Activated effector memory CD4-positive, alpha-beta T cell treated with Interleukin-2 at 50 U/mL for 16 hours (primary cell): Measurements from ENCODE around the gene TSPAN13.

Source experiments
- DNase-seq: peaks from one replicate; pipeline ENCODE4 v3.0.0-alpha.2; 2020

The TSPAN13 gene

DNA sequence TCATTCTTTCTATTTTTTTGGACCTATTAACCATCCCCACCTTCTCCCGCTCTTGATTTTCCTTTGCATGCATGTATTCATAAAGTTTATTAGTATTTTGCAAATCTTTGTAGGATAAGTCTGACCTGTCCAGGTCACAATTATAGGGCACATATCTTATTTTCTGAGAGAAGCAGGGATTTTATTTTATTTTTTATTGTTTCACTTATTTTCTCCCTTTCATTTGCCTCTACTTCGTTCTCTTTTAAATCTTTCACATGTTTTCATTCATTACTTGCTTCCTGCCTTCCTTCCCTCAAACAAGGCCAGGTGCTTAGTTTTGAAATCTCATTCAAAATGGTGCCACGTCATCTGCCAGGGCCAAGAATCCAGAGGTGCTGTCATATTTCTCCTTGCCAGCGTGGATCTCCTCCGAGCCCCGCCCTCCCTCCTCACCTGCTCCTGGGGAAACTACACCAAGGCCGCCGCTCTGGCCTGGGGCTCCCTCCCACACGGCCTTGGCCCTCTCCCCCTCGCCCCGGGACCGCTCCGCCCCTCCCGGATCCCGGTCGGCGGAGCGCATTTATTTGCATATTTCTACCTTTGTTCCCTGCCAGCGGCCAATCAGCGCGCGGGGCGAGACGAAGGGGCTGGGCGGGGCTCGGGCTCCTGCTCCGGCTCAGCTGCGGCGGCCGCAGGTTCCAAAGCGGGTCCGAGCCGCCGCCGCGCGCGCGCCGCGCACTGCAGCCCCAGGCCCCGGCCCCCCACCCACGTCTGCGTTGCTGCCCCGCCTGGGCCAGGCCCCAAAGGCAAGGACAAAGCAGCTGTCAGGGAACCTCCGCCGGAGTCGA lies at the start of gene TSPAN13:
TSS of gene TSPAN13 (plus strand) at position 654 of the 830 bp plus-strand sequence. CDS start 213 bp downstream, outside the sequence.
- DNase-seq: peak; percentile 25

DNA sequence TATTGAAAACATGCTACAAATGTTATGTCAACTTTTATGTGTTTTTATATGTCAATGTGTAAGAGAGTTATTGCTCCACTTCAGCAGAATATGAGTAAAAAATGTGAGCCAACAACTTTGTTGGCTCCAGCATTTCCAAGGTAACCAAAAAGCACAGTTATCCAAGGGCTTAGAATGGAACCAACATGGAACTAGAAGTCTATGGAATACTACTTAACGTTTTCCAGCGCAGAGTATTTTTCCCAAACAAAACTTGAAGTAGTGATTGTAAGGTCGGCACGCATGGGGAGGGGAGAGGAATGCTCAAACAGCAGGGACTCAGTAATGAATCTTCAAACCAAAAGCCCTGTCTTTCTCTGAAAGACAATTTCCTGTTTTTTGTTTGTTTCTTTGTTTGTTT lies 45.0 kb upstream of the TSPAN13 start:
- no peak for DNase-seq

DNA sequence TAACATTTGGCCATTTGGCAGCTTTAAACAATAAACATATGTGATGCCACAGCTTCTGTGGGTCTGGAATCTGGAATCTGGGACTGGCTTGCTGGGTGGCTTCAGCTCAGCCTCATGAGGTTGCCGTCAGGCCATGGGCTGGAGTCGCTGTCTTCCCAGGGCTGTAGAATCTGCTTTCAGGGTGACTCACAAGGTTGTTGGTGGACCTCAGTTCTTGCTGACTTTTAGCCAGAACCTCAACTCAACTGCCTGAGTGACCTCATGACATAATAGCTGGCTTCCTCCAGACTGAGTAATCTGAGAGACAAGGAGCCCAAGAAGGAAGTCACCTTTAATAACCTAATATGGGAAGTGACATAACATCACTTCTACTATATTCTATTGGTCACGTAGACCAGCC lies 44.6 kb upstream of the TSPAN13 start:
- no peak for DNase-seq

DNA sequence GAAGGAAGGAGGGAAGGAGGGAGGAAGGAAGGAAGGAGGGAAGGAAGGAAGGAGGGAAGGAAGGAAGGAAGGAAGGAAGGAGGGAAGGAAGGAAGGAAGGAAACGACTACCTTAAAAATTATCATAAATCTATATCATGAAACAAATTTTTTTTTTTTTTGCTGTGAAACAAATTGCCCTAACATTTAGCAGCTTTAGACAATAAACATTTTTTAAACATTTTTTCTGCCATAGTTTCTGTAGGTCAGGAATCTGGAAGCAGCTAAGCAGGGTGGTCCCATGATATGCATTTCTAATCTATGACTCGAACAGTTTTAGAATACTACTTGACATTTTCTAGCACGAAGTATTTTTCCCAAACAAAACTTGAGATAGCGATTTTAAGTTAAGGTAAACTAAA lies 42.9 kb upstream of the TSPAN13 start:
- DNase-seq: no peak

DNA sequence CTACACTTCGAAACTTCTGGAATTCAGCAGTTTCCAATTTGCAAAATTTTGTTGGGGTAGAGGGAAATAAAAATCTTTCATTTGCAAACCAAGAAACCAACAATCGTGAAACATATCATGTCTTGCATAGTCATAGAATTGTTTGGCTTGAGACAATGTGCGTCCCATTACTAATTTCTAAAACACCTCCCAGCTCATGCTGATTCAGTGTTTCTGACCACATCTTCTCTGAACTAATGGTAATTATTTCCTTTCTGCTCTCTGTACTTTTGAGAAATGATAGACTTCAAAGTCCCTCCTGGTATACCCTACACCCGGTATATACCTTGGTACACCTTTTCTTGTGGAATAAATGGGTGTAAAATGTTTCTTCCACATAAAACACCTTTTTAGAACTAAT lies 41.8 kb upstream of the TSPAN13 start:
- no peak for DNase-seq

DNA sequence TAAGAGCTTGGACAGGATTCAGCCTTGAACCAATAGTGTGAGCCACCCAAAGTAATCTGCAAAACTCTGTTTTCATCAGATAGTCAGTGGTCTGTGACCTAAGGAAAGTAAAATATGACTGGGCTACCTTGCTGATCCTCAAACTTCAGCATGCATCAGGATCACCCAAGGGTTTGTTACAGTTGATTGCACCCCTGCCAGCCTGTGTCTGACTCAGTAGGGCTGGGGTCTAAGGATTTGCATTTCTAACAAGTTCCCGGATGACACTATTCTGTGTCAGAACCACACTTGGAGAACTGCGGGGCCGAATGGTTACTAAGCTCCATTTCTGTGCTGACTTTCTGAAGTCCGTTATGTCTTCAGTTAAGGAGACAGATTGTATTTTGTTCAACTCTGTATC lies 40.6 kb upstream of the TSPAN13 start:
- DNase-seq: no peak

DNA sequence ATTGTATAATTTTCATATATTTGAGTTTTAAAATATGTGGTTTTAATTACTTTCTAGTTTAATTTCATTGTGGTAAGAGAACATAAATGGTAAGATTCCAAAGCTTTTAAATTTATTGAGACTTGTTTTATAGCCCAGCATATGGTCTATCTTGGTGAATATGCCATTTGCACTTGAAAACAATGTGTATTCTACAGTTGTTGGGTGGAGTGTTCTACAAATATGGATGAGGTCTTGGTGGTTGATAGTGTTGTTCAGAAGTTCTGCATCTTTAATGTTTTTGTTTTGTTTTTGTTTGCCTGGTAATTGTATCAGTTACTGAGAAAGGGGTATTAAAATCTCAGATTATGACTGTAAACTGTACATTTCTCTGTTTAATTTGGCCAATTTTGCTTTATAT lies 37.6 kb upstream of the TSPAN13 start:
- no peak for DNase-seq

DNA sequence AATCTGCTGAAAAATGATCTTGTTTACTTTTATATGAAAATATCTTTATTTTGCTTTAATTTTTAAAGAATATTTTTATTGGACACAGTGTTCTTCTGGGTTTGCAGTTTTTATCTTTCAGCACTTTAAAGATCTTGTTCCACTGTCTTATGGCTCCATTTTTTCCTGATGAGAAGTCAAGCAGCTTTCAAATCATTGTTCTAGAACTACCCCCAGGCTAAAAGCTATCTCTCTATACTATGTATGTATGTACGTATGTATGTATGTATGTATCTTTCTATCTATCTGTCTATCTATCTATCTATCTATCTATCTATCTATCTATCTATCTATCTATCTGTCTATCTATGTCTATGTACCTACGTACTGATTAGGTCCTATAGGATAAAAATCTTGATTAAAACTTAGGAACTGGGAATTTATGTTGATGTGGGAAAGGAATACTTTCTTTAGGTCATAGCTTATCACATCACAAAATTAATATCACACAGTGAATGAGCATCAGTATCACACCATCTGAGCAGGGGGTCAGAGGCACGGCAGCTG lies 35.4 kb upstream of the TSPAN13 start:
- no peak for DNase-seq

DNA sequence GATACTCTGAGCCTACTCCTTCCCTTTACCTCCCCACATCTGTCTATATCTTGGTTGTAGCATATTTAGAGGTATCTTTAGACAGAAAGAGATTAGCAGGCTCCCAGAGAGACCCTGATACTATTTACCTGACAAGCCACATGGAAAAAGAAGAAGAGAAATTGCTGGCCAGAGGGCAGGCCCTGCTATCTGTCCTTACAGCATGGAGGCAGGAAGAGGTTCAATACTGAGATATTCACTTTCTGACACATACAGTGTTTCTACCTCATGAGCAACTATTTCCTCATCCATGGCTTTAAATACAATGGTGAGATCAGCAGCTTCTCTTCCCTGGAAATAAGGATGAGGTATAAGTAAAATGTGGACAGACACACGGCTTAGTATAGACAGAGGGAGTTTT lies 33.9 kb upstream of the TSPAN13 start:
- DNase-seq: no peak

DNA sequence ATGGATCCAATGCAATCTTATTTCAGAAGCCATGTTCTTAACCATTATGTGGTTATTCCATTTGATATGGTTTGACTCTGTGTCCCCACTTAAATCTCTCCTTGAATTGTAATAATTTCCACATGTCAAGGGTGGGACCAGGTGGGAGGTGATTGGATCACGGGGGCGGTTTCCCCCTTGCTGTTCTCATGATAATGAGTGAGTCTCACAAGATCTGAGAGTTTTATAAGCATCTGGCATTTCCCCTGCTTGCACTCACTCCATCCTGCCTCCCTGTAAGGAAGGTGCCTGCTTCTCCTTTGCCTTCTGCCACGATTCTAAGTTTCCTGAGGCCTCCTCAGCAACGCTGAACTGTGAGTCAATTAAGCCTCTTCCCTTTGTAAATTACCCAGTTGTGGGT lies 32.0 kb upstream of the TSPAN13 start:
- no peak for DNase-seq

DNA sequence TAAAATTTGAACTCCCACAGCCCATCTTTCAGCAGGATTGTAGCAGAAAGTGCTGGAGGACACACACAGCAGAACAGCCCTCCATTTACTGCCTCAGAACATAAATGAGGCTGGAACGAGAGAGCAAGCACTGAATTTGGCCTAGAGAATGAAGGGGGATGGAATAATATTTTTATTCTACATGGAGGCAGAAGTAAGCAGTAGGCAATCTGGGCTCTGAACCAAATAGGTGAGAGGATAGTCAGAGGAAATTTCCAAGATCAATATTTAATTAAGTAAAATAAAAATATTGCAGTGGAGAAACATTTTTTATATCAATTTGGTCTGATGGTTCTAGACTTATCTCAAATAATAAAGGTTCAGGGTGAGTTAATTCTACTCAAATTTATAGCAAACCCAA lies 29.2 kb upstream of the TSPAN13 start:
- DNase-seq: no peak

DNA sequence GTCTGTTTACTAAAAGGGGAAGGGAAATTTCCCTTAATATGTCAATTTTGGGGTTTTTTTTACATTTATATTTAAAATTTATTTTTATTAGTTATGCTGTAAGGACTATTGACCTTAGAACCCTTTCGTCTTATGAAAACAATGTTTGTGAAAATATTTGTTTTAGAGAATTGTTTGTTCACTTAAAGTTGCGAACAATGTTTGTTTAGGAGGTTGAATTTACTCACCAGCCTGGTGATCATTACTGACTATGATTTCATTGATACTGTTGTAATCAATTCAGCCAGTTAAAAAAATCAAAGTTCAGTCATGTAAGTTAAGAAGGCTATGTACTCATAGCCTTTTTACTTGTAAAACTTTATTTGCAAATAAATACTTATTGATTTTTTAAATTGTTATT lies 27.4 kb upstream of the TSPAN13 start:
- no peak for DNase-seq

DNA sequence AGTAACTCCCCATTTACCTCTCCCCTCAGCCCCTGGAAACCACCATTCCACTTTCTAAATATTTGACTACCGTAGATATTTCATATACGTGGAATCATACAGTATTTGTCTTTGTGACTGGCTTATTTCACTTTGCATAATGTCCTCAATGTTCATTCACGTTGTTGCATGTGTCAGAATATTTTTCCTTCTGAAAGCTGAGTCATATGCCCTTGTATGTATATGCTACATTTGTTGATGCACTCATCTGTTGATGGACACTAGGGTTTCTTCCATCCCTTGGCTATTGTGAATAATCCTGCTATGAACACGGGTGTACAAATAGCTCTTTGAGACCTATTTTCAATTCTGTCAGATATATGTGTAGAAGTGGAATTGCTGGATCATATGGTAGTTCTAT lies 25.8 kb upstream of the TSPAN13 start:
- DNase-seq: no peak

DNA sequence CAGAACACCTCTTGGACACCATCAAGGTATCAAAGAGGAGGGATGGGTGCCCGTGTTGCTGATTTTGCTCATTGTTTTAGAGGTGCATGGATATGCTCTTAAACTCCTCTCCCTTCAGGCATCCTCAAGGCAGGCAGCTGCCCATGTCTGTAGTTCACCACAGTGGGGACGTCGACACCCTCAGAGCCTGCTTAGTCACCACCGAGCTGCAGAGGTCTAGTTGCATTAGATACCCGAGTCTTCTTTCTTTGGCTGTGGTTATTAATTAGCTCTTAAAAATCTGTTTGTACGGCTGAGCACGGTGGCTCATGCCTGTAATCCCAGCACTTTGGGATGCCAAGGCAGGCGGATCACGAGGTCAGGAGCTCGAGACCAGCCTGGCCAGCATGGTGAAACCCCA lies 24.7 kb upstream of the TSPAN13 start:
- DNase-seq: no peak

DNA sequence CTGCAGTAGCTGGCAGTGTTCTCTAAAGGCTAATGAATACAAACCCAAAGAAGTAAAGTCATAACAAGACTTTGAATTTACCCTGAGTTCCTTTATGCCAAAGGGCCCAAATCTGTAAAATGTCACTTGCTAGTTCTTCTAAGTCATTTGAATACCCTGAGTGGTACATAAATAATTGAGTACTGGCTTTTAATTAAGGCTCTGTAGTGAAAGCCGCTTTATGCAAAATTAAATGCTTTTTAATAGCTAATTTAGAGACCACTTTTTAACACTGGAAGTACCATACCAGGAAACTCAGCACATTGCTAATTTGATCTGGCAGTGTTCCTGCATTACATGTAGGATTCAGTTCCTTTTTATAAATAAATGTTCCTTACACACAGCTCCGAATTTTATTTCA lies 24.0 kb upstream of the TSPAN13 start:
- no peak for DNase-seq

DNA sequence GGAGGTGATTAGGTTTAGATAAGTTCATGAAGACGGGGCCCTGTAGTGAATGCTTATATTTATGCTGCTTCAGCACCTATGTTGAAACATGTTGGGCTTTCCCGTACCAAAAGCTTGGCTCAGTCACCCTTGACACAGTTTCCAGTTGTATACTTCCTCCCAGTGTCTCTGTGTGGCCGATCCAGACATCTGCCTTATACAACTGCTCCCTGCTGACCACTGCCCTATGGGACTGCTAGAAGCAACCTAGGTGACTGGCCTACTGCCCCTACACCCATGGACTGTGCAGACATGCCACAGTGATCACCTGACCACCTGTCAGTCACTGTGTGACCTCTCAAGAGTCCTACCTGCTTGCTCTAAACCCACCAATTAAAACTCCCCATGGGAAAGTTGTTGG lies 22.6 kb upstream of the TSPAN13 start:
- no peak for DNase-seq

DNA sequence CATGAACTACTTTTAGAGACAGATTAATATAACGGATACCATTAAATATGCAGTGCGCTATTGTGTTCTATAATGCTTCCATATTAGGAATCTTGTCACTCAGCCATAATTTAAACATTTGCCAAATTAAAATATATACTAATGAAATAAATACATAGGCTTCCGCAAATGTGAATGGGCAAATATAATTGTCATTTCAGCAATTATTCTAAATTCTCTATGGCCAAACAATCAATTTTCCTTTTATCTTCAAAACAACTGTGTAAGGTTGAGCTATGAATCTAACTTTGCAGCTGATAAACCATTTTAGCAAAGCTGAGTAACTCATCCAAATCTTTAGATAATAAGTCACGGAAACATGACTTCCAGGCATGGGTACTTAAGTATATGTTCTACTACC lies 20.7 kb upstream of the TSPAN13 start:
- DNase-seq: no peak

DNA sequence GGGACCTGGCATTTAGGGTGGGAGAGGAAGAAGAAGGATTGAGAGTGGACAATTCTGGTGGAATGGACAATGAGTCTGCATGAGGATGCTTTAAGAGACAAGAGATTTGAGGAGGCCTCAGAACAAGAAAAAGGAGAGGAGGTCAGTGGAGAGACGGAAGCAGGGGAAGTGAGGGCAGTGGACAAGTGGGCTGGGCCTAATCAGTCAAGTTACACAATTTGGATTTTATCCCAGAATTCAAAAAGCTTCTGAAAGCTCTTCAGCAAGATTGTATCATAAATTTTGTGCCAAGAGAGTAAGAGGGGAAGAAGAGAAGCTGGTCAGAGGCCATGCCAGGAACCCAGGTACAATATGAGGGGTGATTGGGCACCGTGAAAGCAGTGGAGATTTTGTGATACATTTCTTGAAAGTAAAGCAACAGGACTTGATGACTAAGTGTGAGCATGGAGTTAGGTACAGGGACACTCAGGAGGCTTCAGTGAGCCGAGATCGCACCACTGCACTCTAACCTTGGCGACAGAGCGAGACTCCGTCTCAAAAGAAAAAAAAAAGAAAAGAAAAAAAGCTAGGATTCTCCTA lies 19.3 kb upstream of the TSPAN13 start:
- no peak for DNase-seq

DNA sequence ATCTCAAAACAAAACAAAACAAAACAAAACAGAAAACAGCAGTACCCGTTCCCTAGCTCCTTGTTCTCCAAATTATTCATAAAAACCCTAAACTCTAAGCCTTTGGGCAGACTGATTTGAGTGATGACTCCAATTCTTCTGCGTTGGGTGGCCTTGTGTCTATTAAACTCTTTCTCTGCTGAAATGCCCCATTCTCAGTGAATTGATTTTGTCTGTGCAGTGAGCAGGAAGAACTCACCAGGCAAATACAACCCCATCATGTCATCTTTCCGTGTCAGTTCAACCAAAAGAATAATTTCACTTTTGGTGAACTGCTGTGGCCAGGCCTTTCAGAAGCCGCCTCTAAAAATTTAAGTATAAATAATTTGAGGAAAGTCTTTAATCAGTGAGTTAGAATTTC lies 18.5 kb upstream of the TSPAN13 start:
- DNase-seq: no peak

DNA sequence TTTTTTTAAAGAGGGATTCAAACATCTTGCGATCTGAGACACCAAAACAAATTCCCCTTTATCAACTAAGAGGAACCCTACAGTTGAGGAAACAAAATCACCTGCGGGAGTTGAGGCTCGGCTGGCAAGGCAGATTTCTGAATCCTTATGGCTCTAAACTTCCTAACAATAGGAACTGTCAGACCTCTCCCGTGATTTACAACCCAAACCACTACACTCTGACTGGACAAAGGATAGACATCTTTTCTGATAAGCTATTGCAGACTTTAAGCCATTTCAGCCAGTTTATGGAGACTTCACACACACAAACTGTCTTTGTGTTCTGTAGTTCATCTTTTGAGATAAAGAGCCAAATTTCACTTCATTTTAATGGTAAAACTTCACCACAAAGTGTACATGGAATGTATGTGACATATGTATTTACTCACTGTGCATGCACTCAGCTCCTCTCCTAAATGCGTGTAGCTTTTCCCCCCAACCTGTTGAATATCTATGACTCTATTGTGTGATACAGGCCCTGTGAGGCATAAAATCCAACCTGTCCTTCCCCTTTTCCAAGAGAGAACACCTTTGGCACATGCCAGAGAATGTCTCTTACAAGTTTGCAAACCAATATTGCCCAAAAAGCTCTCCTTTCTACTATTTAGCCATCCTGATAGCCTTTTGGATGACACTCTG lies 15.4 kb upstream of the TSPAN13 start:
- no peak for DNase-seq

DNA sequence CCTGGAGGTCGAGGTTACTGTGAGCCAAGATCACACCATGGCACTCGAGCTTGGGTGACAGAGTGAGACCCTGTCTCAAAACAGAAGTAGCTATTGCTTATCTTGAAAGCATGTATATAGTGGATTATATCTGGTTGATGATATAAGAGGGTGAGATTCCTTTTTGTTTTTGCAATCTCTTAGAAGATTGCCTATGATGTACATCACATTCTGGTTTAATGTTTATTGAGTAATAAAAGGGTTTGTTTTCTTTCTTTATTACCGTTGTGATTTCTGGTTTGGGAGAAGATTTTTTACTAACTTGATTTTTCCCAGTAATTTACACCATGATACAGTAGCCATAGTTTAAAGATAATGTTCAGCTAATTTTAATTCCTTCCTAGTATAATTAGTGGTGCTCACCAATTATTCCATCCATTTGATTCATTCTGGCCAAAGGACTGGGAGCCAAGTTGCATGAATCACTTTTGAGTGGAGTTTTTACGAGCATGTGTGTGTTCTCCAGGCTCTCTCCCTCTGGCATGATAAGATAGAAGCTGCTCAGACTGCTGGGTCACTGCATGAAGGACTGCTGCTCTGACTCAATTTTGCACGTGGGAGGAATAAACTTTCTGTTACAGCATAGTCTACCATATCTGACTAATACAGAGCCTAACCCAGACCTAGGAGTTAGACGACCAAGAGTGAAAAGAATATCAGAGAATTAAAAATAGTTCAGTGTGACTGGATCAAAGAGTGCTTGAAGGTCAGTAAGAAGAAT lies 13.5 kb upstream of the TSPAN13 start:
- no peak for DNase-seq

DNA sequence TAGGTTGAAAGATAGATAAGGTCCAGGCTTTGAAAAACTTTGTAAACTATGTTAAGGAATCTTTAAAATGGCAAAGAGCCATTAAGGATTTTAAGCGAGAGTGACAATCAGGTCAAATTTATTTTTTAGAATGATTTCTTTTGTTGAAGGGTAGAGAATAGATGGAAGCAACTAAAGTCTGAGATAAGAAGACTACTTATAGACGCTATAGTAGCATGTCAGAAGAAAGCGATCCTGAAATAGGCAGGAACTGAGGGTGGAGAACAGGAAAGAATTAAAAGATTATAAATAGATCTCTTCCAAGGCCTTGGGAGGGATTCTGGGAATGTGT lies 13.0 kb upstream of the TSPAN13 start:
- DNase-seq: no peak

DNA sequence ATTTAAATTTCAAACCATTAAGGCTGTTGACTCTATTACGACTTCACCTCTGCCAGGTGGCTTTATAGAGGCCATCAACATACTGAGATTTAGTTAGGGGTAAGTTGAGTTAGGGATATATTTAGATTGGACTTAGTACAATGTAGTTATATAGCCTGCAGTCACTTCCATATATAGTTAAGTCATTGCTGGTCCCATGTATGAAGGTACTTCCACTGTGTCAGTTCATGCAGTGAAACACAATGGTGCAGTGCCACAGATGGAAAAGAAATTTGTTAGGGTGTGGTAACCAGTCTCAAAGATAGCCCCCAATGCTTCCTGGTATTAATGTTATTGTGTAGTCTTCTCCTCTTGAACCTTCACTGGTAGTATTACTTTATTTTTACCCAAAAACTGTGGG lies 12.6 kb upstream of the TSPAN13 start:
- no peak for DNase-seq
